Adrenal gland (tissue), 5 donors: Measurements from ENCODE around the gene CSTPP1.

ENCODE experiments used
- POLR2A ChIP-seq, 2 donors: fragments of 450-650 bp; IDR thresholded peaks; one replicate each; pipeline ENCODE4 v1.6.1; 2017; ENCODE audit warnings: antibody characterized with exemption in 2 of 2, mild to moderate bottlenecking in 2 of 2, moderate library complexity in 1 of 2
- TF ChIP-seq, protein P1 (sequence below), 6 experiments: fragments of 450-650 bp in 4 of 6; fragments of 200-600 bp in 2 of 6; sonication (generic) in 1 of 6; IDR thresholded peaks; 1 replicate in 5 of 6; 2 replicates in 1 of 6; pipeline versions ENCODE4 v1.5.1 to v1.8.0; 2016 to 2021; ENCODE audit warnings: antibody characterized with exemption in 6 of 6, mild to moderate bottlenecking in 2 of 6, moderate library complexity in 1 of 6
- donor health status: DM: no; HTN: no; CAD: no.

DNA sequence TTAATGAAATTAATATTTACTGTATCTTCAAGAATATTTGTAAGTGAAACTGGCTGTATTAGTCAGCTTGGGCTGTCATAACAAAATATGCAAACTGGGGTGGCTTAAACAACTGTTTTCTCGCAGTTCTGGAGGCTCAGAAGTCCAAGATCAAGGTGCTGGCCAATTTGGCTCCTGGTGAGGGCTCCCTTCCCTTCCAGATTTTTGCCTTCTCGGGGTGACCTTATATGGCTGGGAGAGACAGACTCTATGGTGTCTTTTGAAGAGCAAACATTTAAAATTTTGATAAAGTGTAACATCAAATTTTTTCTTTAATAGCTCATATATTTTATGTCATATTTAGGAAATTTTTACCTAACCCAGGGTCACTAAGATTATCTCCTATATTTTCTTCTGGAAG, 30.2 kb downstream of the CSTPP1 start:
- TF ChIP-seq, protein P1, sequence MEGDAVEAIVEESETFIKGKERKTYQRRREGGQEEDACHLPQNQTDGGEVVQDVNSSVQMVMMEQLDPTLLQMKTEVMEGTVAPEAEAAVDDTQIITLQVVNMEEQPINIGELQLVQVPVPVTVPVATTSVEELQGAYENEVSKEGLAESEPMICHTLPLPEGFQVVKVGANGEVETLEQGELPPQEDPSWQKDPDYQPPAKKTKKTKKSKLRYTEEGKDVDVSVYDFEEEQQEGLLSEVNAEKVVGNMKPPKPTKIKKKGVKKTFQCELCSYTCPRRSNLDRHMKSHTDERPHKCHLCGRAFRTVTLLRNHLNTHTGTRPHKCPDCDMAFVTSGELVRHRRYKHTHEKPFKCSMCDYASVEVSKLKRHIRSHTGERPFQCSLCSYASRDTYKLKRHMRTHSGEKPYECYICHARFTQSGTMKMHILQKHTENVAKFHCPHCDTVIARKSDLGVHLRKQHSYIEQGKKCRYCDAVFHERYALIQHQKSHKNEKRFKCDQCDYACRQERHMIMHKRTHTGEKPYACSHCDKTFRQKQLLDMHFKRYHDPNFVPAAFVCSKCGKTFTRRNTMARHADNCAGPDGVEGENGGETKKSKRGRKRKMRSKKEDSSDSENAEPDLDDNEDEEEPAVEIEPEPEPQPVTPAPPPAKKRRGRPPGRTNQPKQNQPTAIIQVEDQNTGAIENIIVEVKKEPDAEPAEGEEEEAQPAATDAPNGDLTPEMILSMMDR (IDR thresholded peaks at IDR 0.05): no peak
- no peak for TF ChIP-seq POLR2A (IDR thresholded peaks at IDR 0.05)
